Vagina (tissue), 2 donors: ENCODE results near the gene SPOCK1.

Experiments used
- POLR2A ChIP-seq, 2 donors: fragments of 450-650 bp; IDR thresholded peaks; one replicate each; pipeline ENCODE4 v1.6.1; 2017; ENCODE audit warnings: antibody characterized with exemption in 2 of 2, mild to moderate bottlenecking in 2 of 2, moderate library complexity in 2 of 2
- POLR2AphosphoS5 ChIP-seq, 2 donors: sonication (generic); formaldehyde crosslinking; IDR thresholded peaks; one replicate each; pipeline ENCODE4 v1.9.0; 2017; ENCODE audit warnings: antibody characterized with exemption in 2 of 2, mild to moderate bottlenecking in 2 of 2, low read depth in 1 of 2; ENCODE audit not compliant: insufficient read depth in 1 of 2
- TF ChIP-seq, protein P1 (sequence below), 3 experiments: fragments of 450-650 bp in 2 of 3; fragments of 200-600 bp in 1 of 3; sonication (generic) in 1 of 3; IDR thresholded peaks; one replicate each; pipeline ENCODE4 v1.5.1; 2017 to 2019; ENCODE audit warnings: antibody characterized with exemption in 3 of 3, mild to moderate bottlenecking in 2 of 3, moderate library complexity in 2 of 3

DNA sequence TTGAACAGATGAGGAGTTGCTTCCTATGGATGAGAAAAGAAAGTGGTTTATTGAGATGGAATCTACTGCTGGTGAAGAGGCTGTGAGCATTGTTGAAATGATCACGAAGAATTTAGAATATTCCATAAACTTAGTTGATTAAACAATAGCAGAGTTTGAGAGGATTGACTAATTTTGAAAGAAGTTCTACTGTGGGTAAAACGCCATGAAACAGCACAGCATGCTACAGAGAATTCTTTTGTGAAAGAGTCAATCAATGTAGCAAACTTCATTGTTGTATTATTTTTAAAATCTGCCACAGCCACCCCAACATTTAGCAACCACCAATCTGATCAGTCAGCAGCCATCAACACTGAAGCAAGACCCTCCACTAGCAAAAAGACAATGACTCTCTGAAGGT, 309.1 kb downstream of the SPOCK1 start:
- TF ChIP-seq, protein P1, sequence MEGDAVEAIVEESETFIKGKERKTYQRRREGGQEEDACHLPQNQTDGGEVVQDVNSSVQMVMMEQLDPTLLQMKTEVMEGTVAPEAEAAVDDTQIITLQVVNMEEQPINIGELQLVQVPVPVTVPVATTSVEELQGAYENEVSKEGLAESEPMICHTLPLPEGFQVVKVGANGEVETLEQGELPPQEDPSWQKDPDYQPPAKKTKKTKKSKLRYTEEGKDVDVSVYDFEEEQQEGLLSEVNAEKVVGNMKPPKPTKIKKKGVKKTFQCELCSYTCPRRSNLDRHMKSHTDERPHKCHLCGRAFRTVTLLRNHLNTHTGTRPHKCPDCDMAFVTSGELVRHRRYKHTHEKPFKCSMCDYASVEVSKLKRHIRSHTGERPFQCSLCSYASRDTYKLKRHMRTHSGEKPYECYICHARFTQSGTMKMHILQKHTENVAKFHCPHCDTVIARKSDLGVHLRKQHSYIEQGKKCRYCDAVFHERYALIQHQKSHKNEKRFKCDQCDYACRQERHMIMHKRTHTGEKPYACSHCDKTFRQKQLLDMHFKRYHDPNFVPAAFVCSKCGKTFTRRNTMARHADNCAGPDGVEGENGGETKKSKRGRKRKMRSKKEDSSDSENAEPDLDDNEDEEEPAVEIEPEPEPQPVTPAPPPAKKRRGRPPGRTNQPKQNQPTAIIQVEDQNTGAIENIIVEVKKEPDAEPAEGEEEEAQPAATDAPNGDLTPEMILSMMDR (IDR thresholded peaks at IDR 0.05), result no peak
- no peak for TF ChIP-seq POLR2A (IDR thresholded peaks at IDR 0.05)
- no peak for TF ChIP-seq POLR2AphosphoS5 (IDR thresholded peaks at IDR 0.05; ENCODE audit: insufficient read depth in 1 of 2, low read depth in 1 of 2)
